GM19328 (cell line): Measurements from ENCODE around the gene TBX18.

Experiments used
- ATAC-seq: cut with Tn5 transposase; IDR thresholded peaks from one replicate; pipeline ENCODE4 v1.9.1; 2021; ENCODE audit warnings: mild to moderate bottlenecking, moderate library complexity; ENCODE audit not compliant: unreplicated experiment

Gene TBX18

DNA sequence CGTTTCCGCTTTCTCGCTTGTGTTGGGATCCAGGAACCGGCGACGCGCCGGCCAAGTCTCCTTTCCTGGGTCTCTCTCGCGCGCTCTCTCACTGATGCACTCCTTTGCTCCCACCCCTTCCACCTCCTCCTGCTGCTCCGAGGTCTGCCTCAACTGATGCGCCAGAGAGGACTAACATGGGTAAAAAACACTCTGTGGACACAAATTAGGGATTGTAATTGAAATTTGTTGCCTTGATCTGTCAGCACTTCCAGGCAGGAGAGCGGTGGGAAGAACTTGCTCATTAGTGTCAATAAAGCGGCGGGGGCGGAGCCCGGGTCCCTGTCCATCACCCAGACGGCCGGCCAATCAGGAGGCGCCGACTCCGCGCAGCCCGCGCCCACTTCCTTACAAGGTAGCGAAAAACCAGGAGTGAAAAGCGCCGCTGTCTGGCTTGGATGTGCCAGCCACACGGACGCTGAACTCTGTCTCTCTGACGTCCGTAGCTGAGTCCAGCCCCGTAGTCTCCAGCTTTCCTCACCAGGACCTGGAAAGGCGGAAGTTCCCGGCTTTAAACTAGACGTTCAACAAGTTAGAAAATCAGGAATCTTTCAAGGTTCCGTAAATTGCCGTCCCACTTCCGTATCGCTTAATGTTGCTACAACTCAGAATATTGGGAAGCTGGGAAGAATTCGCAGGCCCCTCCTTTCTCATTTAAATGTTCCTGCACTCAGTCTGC is at the start of gene TBX18:
Gene TBX18 (minus strand): TSS at position 267 of the 718 bp plus-strand sequence. CDS start 417 bp downstream, outside the sequence.
- ATAC-seq, result no peak

GRCh38 chr6:84811351-84811750 is 47.0 kb upstream of the TBX18 start:
- no peak for ATAC-seq

- ATAC-seq, result no peak
These were observed 45.1 kb upstream of the TBX18 start for GRCh38 chr6:84809455-84809854.

DNA sequence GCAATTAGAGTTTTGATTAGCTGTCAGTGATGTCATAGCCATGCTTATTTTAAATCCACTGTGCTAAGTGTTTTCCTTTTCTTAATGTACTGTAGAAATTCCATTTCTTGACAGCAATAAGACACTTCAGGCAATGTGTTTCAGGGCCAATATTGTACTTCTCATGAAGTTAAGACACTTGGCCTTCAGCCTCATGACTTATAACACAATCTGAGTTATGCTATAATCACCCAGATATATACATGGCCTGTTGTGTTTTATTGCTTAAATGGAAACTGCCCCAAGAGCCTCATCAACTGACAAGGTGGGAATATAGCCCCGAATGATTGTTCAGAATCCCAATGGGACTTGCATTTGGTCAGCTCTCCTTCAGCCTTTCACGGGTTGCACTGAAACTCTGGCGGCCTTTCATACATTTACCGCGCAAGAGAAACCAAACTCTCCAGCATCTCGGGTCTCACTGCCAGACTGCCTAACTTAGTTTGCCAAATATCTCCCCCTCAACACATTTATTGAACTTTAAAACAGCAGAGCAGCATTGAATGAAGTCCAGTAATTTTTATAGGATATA is 44.2 kb upstream of the TBX18 start:
- no peak for ATAC-seq

DNA sequence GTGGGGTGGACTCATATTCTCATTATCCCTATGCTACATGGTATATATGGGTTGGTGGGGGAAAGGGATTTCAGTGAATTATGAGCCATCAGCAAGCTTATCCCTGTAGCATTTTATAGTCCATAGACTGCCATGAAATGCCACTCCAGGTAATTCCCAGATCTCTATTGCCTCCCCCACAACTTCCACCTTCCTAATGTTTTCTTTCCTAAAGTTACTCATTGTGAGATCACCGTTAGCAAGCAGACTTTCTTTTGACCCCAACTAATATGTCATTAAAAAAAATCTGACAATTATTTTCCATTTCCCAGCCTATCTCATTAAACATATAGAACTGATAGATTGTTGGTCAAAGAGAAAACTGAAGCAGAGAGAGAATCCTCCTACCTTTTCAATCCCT is 40.7 kb upstream of the TBX18 start:
- ATAC-seq, result no peak

GRCh38 chr6:84804720-84805119 is 40.3 kb upstream of the TBX18 start:
- no peak for ATAC-seq

GRCh38 chr6:84801250-84801649 is 36.9 kb upstream of the TBX18 start:
- ATAC-seq, result no peak

- ATAC-seq, result no peak
These were observed 33.9 kb upstream of the TBX18 start for GRCh38 chr6:84798257-84798656.

- no peak for ATAC-seq
These were observed 31.9 kb upstream of the TBX18 start for GRCh38 chr6:84796343-84796742.

- no peak for ATAC-seq
These were observed 27.5 kb upstream of the TBX18 start for GRCh38 chr6:84791927-84792326.

- no peak for ATAC-seq
These were observed 26.8 kb upstream of the TBX18 start for GRCh38 chr6:84791233-84791632.

GRCh38 chr6:84789170-84789569 is 24.8 kb upstream of the TBX18 start:
- ATAC-seq, result no peak

- ATAC-seq, result no peak
These were observed 24.3 kb upstream of the TBX18 start for GRCh38 chr6:84788689-84789088.

DNA sequence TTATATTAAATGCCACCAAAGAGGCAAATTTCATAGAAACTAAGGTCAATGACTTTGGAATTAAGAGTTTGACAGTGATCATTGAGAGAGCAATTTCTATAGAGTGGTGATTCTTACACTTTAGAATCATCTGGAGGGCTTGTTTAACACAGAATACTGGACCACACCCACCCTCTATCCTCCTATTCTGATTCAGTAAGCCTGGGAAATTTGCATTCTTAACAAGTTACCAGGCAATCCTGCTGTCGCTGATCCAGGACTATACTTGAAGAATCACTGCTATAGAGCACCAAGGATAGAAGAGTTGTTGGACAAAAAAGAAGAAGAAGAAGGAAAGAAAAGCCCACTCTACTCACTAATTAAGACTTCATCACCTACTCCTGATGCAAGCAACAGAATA is 21.3 kb upstream of the TBX18 start:
- no peak for ATAC-seq

- ATAC-seq, result no peak
These were observed 15.5 kb upstream of the TBX18 start for GRCh38 chr6:84779917-84780316.

DNA sequence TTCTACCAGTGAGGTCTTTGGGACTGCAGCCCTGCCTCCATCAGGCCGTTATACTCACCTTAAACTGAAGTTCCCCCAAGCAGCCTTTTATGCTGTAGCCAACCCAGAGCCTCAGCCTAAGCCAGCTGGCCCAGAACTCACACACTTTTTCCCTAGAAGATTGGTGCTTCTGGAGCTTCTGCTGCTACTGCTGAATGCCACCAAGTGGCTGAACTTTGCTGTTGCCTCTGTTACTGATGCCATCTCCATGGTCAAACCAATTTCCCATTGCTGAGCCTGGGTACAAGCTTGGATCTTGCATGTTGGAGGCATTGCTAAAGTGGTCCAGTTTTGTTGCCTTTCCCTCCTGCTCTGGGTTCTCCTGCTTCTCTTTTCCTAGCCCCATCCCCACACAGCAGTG is 15.0 kb upstream of the TBX18 start:
- no peak for ATAC-seq

- ATAC-seq, result no peak
These were observed 13.5 kb upstream of the TBX18 start for GRCh38 chr6:84777888-84778287.

- ATAC-seq, result no peak
These were observed 12.0 kb upstream of the TBX18 start for GRCh38 chr6:84776392-84776791.

- no peak for ATAC-seq
These were observed 11.4 kb upstream of the TBX18 start for GRCh38 chr6:84775751-84776150.

DNA sequence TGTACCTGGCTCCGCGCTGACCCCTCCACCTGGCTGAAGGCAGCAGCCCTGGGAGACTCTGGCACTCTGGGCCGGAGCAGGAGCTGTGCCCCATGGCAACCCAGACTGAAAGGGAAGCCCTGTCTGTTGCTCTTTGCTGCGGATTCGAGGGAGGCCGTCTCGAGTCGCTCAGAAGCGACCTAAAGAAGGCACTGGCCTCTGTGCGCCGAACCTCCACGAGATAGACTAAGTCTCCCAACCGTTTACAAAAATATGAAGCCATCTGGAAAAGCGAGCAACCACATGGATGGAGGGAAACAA is 10.5 kb upstream of the TBX18 start:
- no peak for ATAC-seq

DNA sequence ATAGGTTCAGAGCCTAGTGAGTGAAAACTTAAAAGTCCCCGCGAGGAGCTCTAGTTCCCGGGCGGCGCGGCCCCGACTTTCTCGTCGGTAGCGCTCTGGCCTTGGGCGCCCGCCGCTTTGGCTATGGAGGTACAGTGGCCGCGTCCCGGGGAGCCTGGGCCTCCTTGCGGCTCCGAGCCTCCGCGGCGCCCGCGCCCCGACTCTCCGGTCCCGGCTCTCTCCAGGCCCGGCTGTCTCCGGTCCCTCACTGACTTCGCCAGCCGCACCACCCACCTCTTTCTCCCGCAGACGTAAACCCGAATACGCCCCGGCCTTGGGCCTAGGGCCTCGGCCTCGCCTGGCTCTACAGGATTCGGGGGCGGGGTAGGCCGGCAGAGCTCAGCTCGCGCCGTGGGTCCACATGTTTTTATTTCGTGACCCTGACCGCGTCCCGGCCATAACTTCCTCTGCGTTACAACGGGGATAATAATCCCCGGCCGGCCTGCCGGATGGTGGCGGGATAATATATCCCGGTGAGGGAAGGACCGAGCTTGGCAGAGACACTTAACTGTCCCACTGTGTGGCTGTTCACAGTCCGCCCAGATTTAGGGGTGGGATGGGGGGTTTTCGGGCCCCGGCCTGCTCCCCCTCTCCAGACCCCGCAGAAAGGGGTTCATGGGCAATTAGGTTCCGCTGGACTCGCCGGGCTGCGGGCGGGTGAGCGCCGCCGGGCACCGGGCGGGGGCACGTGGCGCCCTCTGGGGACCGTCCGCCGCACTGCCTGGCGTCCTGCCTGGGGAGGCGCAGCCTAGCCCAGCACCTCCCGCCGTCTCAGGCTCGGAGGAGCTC is 10.0 kb upstream of the TBX18 start:
- ATAC-seq, result no peak
